ENCODE results near the gene IL4. TPM values are rescaled to one million over a fixed set of nuclear protein-coding genes. Genes with fewer than 3 reads are reported as not detected.

Gene IL4
- total and polyA plus RNA-seq, 2 donors (not counting 3 experiments of a cell fraction or from before 2014, with no cell fraction given): not detected

DNA sequence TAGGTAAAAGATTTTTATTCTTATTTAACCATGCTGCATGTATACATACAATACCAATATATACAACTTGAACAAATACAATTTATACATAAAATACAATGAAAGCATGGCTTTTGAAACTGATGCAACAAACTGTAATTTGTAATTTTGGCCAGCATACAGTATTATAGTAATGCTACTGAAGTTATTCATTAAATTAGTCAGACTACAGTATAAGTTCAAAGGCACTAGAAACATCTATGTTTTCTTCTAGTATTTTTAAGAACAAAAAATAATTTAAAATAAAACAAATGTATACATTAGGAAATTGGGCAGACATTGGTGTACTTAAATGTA lies 18.8 kb downstream of the IL4 start:
- BruUV-seq (replicated peaks): no TSS peak
- Histone ChIP-seq H3K4me3 (replicated peaks in 1 of 3; ENCODE audit: insufficient read depth in 1 of 3, low read depth in 1 of 3, low read length in 3 of 3) (no peak overlapping the region), H3K27ac (ENCODE audit: insufficient read depth, low read depth, low read length) (no peak overlapping the region), H3K9me3 (replicated peaks; ENCODE audit: control insufficient read depth, insufficient read depth, low read length) (no peaks in the 10 kb centered on the region), H3K9ac (replicated peaks; ENCODE audit: extremely low read depth, insufficient read depth, low read length) (no peak overlapping the region), H4K20me1 (replicated peaks; ENCODE audit: control insufficient read depth, extremely low read depth, insufficient read depth, low read length) (no peaks in the 10 kb centered on the region), H3K4me2 (ENCODE audit: insufficient read depth, low read length) (no peak overlapping the region), H3K36me3 (ENCODE audit: control insufficient read depth in 2 of 2, extremely low read depth in 1 of 2, insufficient read depth in 2 of 2, low read length in 2 of 2) (no peaks in the 10 kb centered on the region), H3K9me1 (replicated peaks; ENCODE audit: control insufficient read depth, extremely low read depth, insufficient read depth, low read length) (no peaks in the 10 kb centered on the region), H3K79me2 (ENCODE audit: control insufficient read depth, insufficient read depth, low read length) (no peaks in the 10 kb centered on the region), H3K4me1 (ENCODE audit: control insufficient read depth, extremely low read depth, insufficient read depth, low read length) (no peaks in the 10 kb centered on the region), H3K27me3 (ENCODE audit: control insufficient read depth in 2 of 2, insufficient read depth in 2 of 2, low read length in 2 of 2) (no peaks in the 10 kb centered on the region), H2AFZ (ENCODE audit: low read depth, low read length) (no peak overlapping the region)
- intact Hi-C loops (cut with micrococcal nuclease) (no loop called here), dilution Hi-C loops (cut with MboI; ENCODE audit: extremely low pct_ligation_motif_present, low sequenced_read_pairs) (no loop called here)
- ChIA-PET CTCF (no interaction called here), POLR2A (no interaction called here)
- FAIRE-seq (no peak), DNase-seq (ENCODE audit: low read depth, low spot score) (no peak)
- TF ChIP-seq FOS (IDR thresholded peaks at IDR 0.05; ENCODE audit: borderline replicate concordance, insufficient read depth, low read length) (no peak), POLR2A (IDR thresholded peaks at IDR 0.05; ENCODE audit: low read depth, low read length) (no peak), JUN (IDR thresholded peaks at IDR 0.05; ENCODE audit: borderline replicate concordance, insufficient read depth, insufficient read length, low read depth) (no peak), MYC (IDR thresholded peaks at IDR 0.05; ENCODE audit: low read depth, low read length) (no peak)
- TF ChIP-seq, protein P1, sequence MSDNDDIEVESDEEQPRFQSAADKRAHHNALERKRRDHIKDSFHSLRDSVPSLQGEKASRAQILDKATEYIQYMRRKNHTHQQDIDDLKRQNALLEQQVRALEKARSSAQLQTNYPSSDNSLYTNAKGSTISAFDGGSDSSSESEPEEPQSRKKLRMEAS (IDR thresholded peaks at IDR 0.05; ENCODE audit: insufficient read depth, insufficient read length): no peak

DNA sequence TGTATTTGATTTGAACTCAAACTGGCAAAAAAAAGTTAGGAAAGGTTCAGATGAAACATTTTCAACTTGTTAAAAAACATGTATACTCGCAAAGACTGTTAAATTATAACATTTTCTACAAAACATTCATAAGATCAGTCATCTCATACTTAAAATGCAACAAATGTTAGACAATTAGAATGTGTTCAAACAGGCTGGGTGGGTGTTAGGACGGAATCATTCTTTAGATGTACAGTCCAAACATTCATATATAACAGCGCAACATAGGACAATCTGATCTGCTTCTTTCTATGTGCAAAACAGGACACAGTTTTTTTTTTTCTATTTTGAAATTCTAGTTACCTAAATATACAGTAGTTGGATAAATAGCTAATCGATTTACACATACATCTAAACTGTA lies 22.2 kb downstream of the IL4 start:
- Histone ChIP-seq H3K4me3 (replicated peaks in 1 of 3; ENCODE audit: insufficient read depth in 1 of 3, low read depth in 1 of 3, low read length in 3 of 3) (no peak overlapping the region), H3K4me1 (ENCODE audit: control insufficient read depth, extremely low read depth, insufficient read depth, low read length) (no peaks in the 10 kb centered on the region), H3K79me2 (ENCODE audit: control insufficient read depth, insufficient read depth, low read length) (no peaks in the 10 kb centered on the region), H3K9ac (replicated peaks; ENCODE audit: extremely low read depth, insufficient read depth, low read length) (no peak overlapping the region), H2AFZ (ENCODE audit: low read depth, low read length) (no peak overlapping the region), H3K27ac (ENCODE audit: insufficient read depth, low read depth, low read length) (no peak overlapping the region), H3K9me3 (replicated peaks; ENCODE audit: control insufficient read depth, insufficient read depth, low read length) (no peaks in the 10 kb centered on the region), H4K20me1 (replicated peaks; ENCODE audit: control insufficient read depth, extremely low read depth, insufficient read depth, low read length) (no peaks in the 10 kb centered on the region), H3K4me2 (ENCODE audit: insufficient read depth, low read length) (no peak overlapping the region), H3K36me3 (ENCODE audit: control insufficient read depth in 2 of 2, extremely low read depth in 1 of 2, insufficient read depth in 2 of 2, low read length in 2 of 2) (no peaks in the 10 kb centered on the region), H3K27me3 (ENCODE audit: control insufficient read depth in 2 of 2, insufficient read depth in 2 of 2, low read length in 2 of 2) (no peaks in the 10 kb centered on the region), H3K9me1 (replicated peaks; ENCODE audit: control insufficient read depth, extremely low read depth, insufficient read depth, low read length) (no peaks in the 10 kb centered on the region)
- dilution Hi-C loops (cut with MboI; ENCODE audit: extremely low pct_ligation_motif_present, low sequenced_read_pairs) (no loop called here), intact Hi-C loops (cut with micrococcal nuclease) (no loop called here)
- TF ChIP-seq POLR2A (IDR thresholded peaks at IDR 0.05; ENCODE audit: low read depth, low read length) (no peak), POLR2AphosphoS5 (IDR thresholded peaks at IDR 0.05; ENCODE audit: insufficient read depth, low read depth, low read length) (no peak), GATA2 (IDR thresholded peaks at IDR 0.05; ENCODE audit: insufficient read depth, insufficient read length, low read depth, low read length) (no peak), MYC (IDR thresholded peaks at IDR 0.05; ENCODE audit: low read depth, low read length) (no peak), EZH2 (IDR thresholded peaks at IDR 0.05; ENCODE audit: borderline replicate concordance, low read depth, low read length, severe bottlenecking) (no peak), FOS (IDR thresholded peaks at IDR 0.05; ENCODE audit: borderline replicate concordance, insufficient read depth, low read length) (no peak), JUN (IDR thresholded peaks at IDR 0.05; ENCODE audit: borderline replicate concordance, insufficient read depth, insufficient read length, low read depth) (no peak)
- TF ChIP-seq, protein P2, sequence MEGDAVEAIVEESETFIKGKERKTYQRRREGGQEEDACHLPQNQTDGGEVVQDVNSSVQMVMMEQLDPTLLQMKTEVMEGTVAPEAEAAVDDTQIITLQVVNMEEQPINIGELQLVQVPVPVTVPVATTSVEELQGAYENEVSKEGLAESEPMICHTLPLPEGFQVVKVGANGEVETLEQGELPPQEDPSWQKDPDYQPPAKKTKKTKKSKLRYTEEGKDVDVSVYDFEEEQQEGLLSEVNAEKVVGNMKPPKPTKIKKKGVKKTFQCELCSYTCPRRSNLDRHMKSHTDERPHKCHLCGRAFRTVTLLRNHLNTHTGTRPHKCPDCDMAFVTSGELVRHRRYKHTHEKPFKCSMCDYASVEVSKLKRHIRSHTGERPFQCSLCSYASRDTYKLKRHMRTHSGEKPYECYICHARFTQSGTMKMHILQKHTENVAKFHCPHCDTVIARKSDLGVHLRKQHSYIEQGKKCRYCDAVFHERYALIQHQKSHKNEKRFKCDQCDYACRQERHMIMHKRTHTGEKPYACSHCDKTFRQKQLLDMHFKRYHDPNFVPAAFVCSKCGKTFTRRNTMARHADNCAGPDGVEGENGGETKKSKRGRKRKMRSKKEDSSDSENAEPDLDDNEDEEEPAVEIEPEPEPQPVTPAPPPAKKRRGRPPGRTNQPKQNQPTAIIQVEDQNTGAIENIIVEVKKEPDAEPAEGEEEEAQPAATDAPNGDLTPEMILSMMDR (IDR thresholded peaks at IDR 0.05; ENCODE audit: extremely low read depth in 1 of 2, insufficient read depth in 1 of 2, low read depth in 1 of 2, low read length in 2 of 2): no peak
- TF ChIP-seq, protein P1 (IDR thresholded peaks at IDR 0.05; ENCODE audit: insufficient read depth, insufficient read length): no peak
- POLR2A ChIA-PET: no interaction called here
- FAIRE-seq: no peak
- no peak for DNase-seq (ENCODE audit: low read depth, low spot score)
- BruUV-seq (replicated peaks): no TSS peak
- CTCF ChIA-PET: no interaction called here
